ENCODE results near the gene DMAC1. TPM values are rescaled to one million over a fixed set of nuclear protein-coding genes. Genes with fewer than 3 reads are reported as not detected.

DMAC1 gene
- total RNA-seq, 1 experiment from 2014 or later: 67.3 TPM

DNA sequence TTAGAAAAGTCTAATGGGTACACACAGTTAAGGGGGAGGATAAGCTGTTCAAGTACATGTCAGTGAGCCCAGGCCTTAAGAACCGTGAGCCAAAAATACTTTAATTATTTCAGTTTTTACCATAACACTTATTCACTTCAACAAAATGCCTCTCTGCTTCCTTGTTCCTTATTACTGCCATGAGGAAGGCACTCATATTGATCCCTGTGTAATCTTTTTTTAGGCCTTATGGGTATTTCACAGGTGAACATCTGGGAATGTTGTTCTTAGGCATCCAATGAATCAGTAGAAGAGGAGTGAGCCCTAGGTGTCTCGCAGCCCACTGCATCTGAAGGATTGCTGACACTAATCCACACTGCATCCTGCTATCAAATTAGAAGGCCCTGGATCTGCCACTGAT, 13.5 kb upstream of the DMAC1 start:
- ChIA-PET CTCF (no interaction called here), POLR2A (no interaction called here)
- H3K4me3 ChIP-seq (ENCODE audit: low read depth, low read length): no peak overlapping the region
- Mint-ChIP-seq H3K27ac (ENCODE audit: unreplicated experiment) (no peak overlapping the region), H3K9me3 (ENCODE audit: unreplicated experiment) (no peaks in the 10 kb centered on the region), H3K4me1 (ENCODE audit: low read depth, unreplicated experiment) (no peaks in the 10 kb centered on the region), H3K4me3 (ENCODE audit: unreplicated experiment) (no peak overlapping the region), H3K36me3 (ENCODE audit: insufficient read depth, unreplicated experiment) (no peaks in the 10 kb centered on the region), H3K27me3 (ENCODE audit: insufficient read depth, unreplicated experiment) (no peaks in the 10 kb centered on the region)
- H3K9me3 ChIP-seq: no peaks in the 10 kb centered on the region
- no peak for DNase-seq
- H3K27me3 ChIP-seq (replicated peaks; ENCODE audit: control insufficient read depth, insufficient read depth, low read length): no peaks in the 10 kb centered on the region
- intact Hi-C loops (cut with micrococcal nuclease; ENCODE audit: unreplicated experiment): no loop called here
- H3K4me1 ChIP-seq: no peaks in the 10 kb centered on the region
- H3K36me3 ChIP-seq (ENCODE audit: control insufficient read depth, insufficient read depth, low read length): no peaks in the 10 kb centered on the region
- TF ChIP-seq, protein P1, sequence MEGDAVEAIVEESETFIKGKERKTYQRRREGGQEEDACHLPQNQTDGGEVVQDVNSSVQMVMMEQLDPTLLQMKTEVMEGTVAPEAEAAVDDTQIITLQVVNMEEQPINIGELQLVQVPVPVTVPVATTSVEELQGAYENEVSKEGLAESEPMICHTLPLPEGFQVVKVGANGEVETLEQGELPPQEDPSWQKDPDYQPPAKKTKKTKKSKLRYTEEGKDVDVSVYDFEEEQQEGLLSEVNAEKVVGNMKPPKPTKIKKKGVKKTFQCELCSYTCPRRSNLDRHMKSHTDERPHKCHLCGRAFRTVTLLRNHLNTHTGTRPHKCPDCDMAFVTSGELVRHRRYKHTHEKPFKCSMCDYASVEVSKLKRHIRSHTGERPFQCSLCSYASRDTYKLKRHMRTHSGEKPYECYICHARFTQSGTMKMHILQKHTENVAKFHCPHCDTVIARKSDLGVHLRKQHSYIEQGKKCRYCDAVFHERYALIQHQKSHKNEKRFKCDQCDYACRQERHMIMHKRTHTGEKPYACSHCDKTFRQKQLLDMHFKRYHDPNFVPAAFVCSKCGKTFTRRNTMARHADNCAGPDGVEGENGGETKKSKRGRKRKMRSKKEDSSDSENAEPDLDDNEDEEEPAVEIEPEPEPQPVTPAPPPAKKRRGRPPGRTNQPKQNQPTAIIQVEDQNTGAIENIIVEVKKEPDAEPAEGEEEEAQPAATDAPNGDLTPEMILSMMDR (IDR thresholded peaks at IDR 0.05; ENCODE audit: insufficient read depth in 1 of 2, low read depth in 1 of 2, low read length in 1 of 2, severe bottlenecking in 1 of 2, unreplicated experiment in 1 of 2): no peak
- no TSS peak for BruUV-seq (replicated peaks)

DNA sequence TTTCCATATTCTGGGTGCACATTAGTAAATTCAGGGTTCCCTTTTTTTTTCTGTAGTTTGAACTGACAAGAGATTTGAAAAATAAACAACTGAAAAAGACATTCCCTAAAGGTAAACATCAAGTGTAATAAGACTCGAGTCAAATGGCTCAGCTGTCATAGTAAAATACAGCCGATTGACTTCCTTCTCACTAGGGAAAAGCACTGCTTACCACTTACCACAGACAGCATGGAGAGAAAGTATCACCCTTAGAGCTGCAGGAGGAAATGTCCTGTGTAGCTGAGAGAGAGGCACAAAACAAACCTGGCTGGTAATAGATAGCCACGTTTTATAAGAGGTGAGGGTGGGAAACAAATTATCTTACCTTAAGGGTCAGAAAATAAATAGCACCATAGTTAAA, 12.1 kb upstream of the DMAC1 start:
- Histone ChIP-seq H3K36me3 (ENCODE audit: control insufficient read depth, insufficient read depth, low read length) (no peaks in the 10 kb centered on the region), H3K4me1 (no peaks in the 10 kb centered on the region), H3K4me3 (ENCODE audit: low read depth, low read length) (no peak overlapping the region), H3K9me3 (no peaks in the 10 kb centered on the region), H3K27me3 (replicated peaks; ENCODE audit: control insufficient read depth, insufficient read depth, low read length) (no peaks in the 10 kb centered on the region)
- no peaks in the 10 kb centered on the region for H3K27me3 Mint-ChIP-seq (ENCODE audit: insufficient read depth, unreplicated experiment)
- CTCF ChIA-PET: no interaction called here
- BruUV-seq (replicated peaks): no TSS peak
- H3K4me3 Mint-ChIP-seq (ENCODE audit: unreplicated experiment): no peak overlapping the region
- TF ChIP-seq, protein P1 (IDR thresholded peaks at IDR 0.05; ENCODE audit: insufficient read depth in 1 of 2, low read depth in 1 of 2, low read length in 1 of 2, severe bottlenecking in 1 of 2, unreplicated experiment in 1 of 2): no peak
- H3K27ac Mint-ChIP-seq (ENCODE audit: unreplicated experiment): no peak overlapping the region
- H3K9me3 Mint-ChIP-seq (ENCODE audit: unreplicated experiment): no peaks in the 10 kb centered on the region
- H3K36me3 Mint-ChIP-seq (ENCODE audit: insufficient read depth, unreplicated experiment): no peaks in the 10 kb centered on the region
- no peak for DNase-seq
- H3K4me1 Mint-ChIP-seq (ENCODE audit: low read depth, unreplicated experiment): no peaks in the 10 kb centered on the region
- POLR2A ChIA-PET: no interaction called here
- intact Hi-C loops (cut with micrococcal nuclease; ENCODE audit: unreplicated experiment): no loop called here

DNA sequence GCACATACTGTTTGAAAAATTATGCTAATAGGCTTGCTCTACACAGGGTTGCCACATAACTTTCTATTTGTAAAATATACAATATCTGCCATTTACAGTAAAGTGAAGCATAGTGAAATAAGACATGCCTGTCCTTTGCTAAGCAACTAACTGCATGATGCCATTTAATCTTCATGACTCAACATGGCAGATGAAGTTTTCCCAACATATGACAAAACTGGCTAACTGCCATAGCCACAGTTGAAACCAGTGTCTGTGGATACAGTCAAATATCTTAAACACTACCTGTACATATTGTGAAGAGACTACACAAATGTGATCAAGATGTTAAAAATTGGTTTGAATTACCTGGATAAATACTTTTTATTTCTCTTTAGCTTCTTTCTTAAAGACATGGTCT, 3.1 kb upstream of the DMAC1 start:
- TF ChIP-seq, protein P1 (IDR thresholded peaks at IDR 0.05; ENCODE audit: insufficient read depth in 1 of 2, low read depth in 1 of 2, low read length in 1 of 2, severe bottlenecking in 1 of 2, unreplicated experiment in 1 of 2): no peak
- no peaks in the 10 kb centered on the region for H3K36me3 ChIP-seq (ENCODE audit: control insufficient read depth, insufficient read depth, low read length)
- peaks cover 3% of the 10 kb centered on the region; the same call in 1 of the 2 replicates for H3K4me1 ChIP-seq
- Mint-ChIP-seq H3K4me1 (ENCODE audit: low read depth, unreplicated experiment) (no peaks in the 10 kb centered on the region), H3K9me3 (ENCODE audit: unreplicated experiment) (no peaks in the 10 kb centered on the region), H3K4me3 (ENCODE audit: unreplicated experiment) (no peak overlapping the region), H3K27ac (ENCODE audit: unreplicated experiment) (no peak overlapping the region), H3K36me3 (ENCODE audit: insufficient read depth, unreplicated experiment) (no peaks in the 10 kb centered on the region), H3K27me3 (ENCODE audit: insufficient read depth, unreplicated experiment) (no peaks in the 10 kb centered on the region)
- no peak for DNase-seq
- CTCF ChIA-PET: no interaction called here
- no peak overlapping the region for H3K4me3 ChIP-seq (ENCODE audit: low read depth, low read length)
- H3K9me3 ChIP-seq: no peaks in the 10 kb centered on the region
- intact Hi-C loops (cut with micrococcal nuclease; ENCODE audit: unreplicated experiment): no loop called here
- BruUV-seq (replicated peaks): no TSS peak
- POLR2A ChIA-PET: no interaction called here
- no peaks in the 10 kb centered on the region for H3K27me3 ChIP-seq (replicated peaks; ENCODE audit: control insufficient read depth, insufficient read depth, low read length)

Data from Caco-2 (cell line).